AG04450 (cell line): ENCODE data around the gene ZIC4. TPM values are rescaled to one million over a fixed set of nuclear protein-coding genes. Genes with fewer than 3 reads are reported as not detected.

ENCODE experiments used
- CTCF ChIA-PET: fragments of 300-600, 350-600 bp; formaldehyde crosslinking; extraction: SDS; loops from one replicate; lab custom pipeline; 2022; ENCODE audit warnings: antibody characterized with exemption, inconsistent platforms; lab: Charles Lee
- POLR2A ChIA-PET: fragments of 350-600 bp; formaldehyde crosslinking; extraction: SDS; loops from one replicate; lab custom pipeline; 2021; ENCODE audit warnings: antibody characterized with exemption, inconsistent platforms; lab: Yijun Ruan, JAX
- DNase-seq: peaks from one replicate; pipeline ENCODE4 v3.0.0-alpha.2; 2011; ENCODE audit warnings: low read depth, low spot score
- H3K27ac ChIP-seq: one replicate; pipeline ENCODE4 v1.5.1; 2012; ENCODE audit warnings: low read depth, low read length, control low read depth
- H3K27me3 ChIP-seq: one replicate; pipeline ENCODE4 v1.6.0; 2012; ENCODE audit warnings: low read length; ENCODE audit not compliant: control insufficient read depth, insufficient read depth
- H3K4me3 ChIP-seq: 2 replicates; pipeline ENCODE4 v1.5.1; 2011; ENCODE audit warnings: mild to moderate bottlenecking, low read depth, low read length, control low read depth
- H3K9me3 ChIP-seq: 2 replicates; pipeline ENCODE4 v1.5.1; 2012; ENCODE audit warnings: low read length; ENCODE audit not compliant: control insufficient read depth, insufficient read depth
- CTCF ChIP-seq: IDR thresholded peaks from 2 replicates; pipeline ENCODE4 v1.5.1; 2011; ENCODE audit warnings: low read depth, low read length, control low read depth, inconsistent platforms
- polyA plus RNA-seq: library from polyadenylated mRNA; depleted of rRNA; stranded (reverse); fragments of >200 nt; gene quantifications from 2 replicates; pipeline ENCODE4 v1.2.3, GENCODE V29; 2011

Gene ZIC4
- polyA plus RNA-seq, 1 experiment, result not detected

GRCh38 chr3:147405231-147406027 is 914 bp downstream of the ZIC4 start:
- CTCF ChIA-PET, result no interaction called here

GRCh38 chr3:147404800-147405230 is 1.5 kb downstream of the ZIC4 start:
- POLR2A ChIA-PET, result no interaction called here
- H3K9me3 ChIP-seq, result peaks cover 9% of the 10 kb centered on the region; the same call in 1 of the 2 replicates
- H3K27me3 ChIP-seq, result peaks cover 85% of the 10 kb centered on the region
- TF ChIP-seq CTCF, result no peak
- no peak overlapping the region for H3K4me3 ChIP-seq
- no peak for DNase-seq
- CTCF ChIA-PET, result no interaction called here
- no peak overlapping the region for H3K27ac ChIP-seq

More at GRCh38 chr3:147405231-147406027, 914 bp downstream of the ZIC4 start:
- H3K9me3 ChIP-seq, result peaks cover 14% of the 10 kb centered on the region; the same call in 1 of the 2 replicates
- H3K27ac ChIP-seq, result no peak overlapping the region
- DNase-seq, result no peak
- TF ChIP-seq CTCF, result no peak
- H3K4me3 ChIP-seq, result no peak overlapping the region
- peaks cover 85% of the 10 kb centered on the region for H3K27me3 ChIP-seq
- POLR2A ChIA-PET, result no interaction called here

- Histone ChIP-seq H3K27me3 (peaks cover 82% of the 10 kb centered on the region), H3K4me3 (no peak overlapping the region), H3K27ac (no peak overlapping the region), H3K9me3 (peaks cover 9% of the 10 kb centered on the region; the same call in 1 of the 2 replicates)
- CTCF ChIA-PET, result no interaction called here
- POLR2A ChIA-PET, result no interaction called here
- TF ChIP-seq CTCF, result no peak
- DNase-seq, result no peak
These were observed 2.1 kb downstream of the ZIC4 start for GRCh38 chr3:147404000-147404799.

GRCh38 chr3:147403511-147403910 is 2.8 kb downstream of the ZIC4 start:
- TF ChIP-seq CTCF, result no peak
- H3K9me3 ChIP-seq, result peaks cover 9% of the 10 kb centered on the region; the same call in 1 of the 2 replicates
- POLR2A ChIA-PET, result no interaction called here
- CTCF ChIA-PET, result no interaction called here
- H3K27ac ChIP-seq, result no peak overlapping the region
- no peak for DNase-seq
- peaks cover 84% of the 10 kb centered on the region for H3K27me3 ChIP-seq
- no peak overlapping the region for H3K4me3 ChIP-seq
